ENCODE results near the gene PHF5A.

The PHF5A gene

DNA sequence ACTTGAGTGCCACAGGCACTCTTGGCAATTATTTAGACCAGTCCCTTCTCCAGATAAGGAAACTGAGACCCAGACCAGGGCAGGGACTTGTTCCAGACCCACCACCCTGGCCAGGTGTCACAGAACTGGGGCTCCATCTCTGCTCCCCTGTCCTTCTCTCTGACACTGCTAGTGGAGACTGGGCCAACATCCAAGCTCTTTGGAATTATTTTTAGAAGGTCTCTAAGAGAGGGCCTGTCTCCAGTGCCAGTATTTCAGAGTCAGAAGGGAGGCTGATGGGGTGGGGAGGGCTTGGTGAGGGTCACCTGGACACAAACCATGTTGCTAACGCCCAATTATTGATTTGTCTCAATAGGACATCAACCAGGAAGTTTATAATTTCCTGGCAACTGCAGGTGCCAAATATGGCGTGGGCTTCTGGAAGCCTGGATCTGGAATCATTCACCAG lies 43.1 kb upstream of the PHF5A start:
- no peak overlapping the region for H3K4me2 ChIP-seq (ENCODE audit: low read depth, low read length, poor library complexity, severe bottlenecking)
- no peak overlapping the region for H3K4me3 ChIP-seq (ENCODE audit: insufficient read depth, low read length, poor library complexity, severe bottlenecking)
- H3K9me3 ChIP-seq (ENCODE audit: insufficient read depth, low read length) = no peaks in the 10 kb centered on the region
- no peak overlapping the region for H3K27ac ChIP-seq (ENCODE audit: low read depth, low read length)
- no peaks in the 10 kb centered on the region for H3K79me2 ChIP-seq (ENCODE audit: insufficient read depth, low read length)
- H3K9me2 ChIP-seq (replicated peaks; ENCODE audit: insufficient read depth, low read length) = no peaks in the 10 kb centered on the region
- no peaks in the 10 kb centered on the region for H3K27me3 ChIP-seq (ENCODE audit: low read length)
- H2AFZ ChIP-seq (ENCODE audit: low read depth, low read length, severe bottlenecking) = no peak overlapping the region
- H3F3A ChIP-seq (ENCODE audit: insufficient read depth) = no peaks in the 10 kb centered on the region
- no peaks in the 10 kb centered on the region for H3K36me3 ChIP-seq (ENCODE audit: low read length)
- no peak for TF ChIP-seq EZH2phosphoT487 (conservative IDR thresholded peaks at IDR 0.05; ENCODE audit: low read length)
- TF ChIP-seq, protein P1, sequence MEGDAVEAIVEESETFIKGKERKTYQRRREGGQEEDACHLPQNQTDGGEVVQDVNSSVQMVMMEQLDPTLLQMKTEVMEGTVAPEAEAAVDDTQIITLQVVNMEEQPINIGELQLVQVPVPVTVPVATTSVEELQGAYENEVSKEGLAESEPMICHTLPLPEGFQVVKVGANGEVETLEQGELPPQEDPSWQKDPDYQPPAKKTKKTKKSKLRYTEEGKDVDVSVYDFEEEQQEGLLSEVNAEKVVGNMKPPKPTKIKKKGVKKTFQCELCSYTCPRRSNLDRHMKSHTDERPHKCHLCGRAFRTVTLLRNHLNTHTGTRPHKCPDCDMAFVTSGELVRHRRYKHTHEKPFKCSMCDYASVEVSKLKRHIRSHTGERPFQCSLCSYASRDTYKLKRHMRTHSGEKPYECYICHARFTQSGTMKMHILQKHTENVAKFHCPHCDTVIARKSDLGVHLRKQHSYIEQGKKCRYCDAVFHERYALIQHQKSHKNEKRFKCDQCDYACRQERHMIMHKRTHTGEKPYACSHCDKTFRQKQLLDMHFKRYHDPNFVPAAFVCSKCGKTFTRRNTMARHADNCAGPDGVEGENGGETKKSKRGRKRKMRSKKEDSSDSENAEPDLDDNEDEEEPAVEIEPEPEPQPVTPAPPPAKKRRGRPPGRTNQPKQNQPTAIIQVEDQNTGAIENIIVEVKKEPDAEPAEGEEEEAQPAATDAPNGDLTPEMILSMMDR (IDR thresholded peaks at IDR 0.05; ENCODE audit: insufficient read depth, low read length, poor library complexity, severe bottlenecking) = no peak
- no peaks in the 10 kb centered on the region for H4K20me1 ChIP-seq (ENCODE audit: low read depth, low read length)
- no peak overlapping the region for H3K9ac ChIP-seq (ENCODE audit: low read length)

DNA sequence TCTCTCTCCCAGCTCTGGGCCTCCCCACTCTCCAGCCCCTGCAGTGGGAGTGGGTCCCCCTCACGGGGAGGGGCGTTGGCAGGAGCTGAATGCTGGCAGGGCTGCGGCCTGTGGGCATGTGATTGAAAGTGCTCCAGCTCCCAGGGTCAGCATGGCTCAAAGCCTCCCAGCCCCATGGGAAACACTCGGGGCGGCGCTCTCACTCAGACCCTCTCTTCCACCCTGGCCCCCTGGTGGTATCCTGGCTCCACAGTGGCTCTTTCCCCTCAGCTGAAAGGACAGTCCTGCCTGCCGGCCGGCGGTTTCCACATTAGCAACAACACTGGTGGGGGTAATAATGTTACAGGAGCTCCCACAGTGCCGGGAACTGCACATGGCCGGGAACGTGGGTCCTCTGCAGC lies 40.3 kb upstream of the PHF5A start:
- H3K36me3 ChIP-seq (ENCODE audit: low read length) = no peaks in the 10 kb centered on the region
- H2AFZ ChIP-seq (ENCODE audit: low read depth, low read length, severe bottlenecking) = no peak overlapping the region
- H3K9me3 ChIP-seq (ENCODE audit: insufficient read depth, low read length) = no peaks in the 10 kb centered on the region
- no peaks in the 10 kb centered on the region for H3K79me2 ChIP-seq (ENCODE audit: insufficient read depth, low read length)
- no peaks in the 10 kb centered on the region for H3F3A ChIP-seq (ENCODE audit: insufficient read depth)
- H4K20me1 ChIP-seq (ENCODE audit: low read depth, low read length) = no peaks in the 10 kb centered on the region
- no peak overlapping the region for H3K4me3 ChIP-seq (ENCODE audit: insufficient read depth, low read length, poor library complexity, severe bottlenecking)
- H3K9ac ChIP-seq (ENCODE audit: low read length) = no peak overlapping the region
- no peaks in the 10 kb centered on the region for H3K9me2 ChIP-seq (replicated peaks; ENCODE audit: insufficient read depth, low read length)
- no peaks in the 10 kb centered on the region for H3K27me3 ChIP-seq (ENCODE audit: low read length)
- no peak overlapping the region for H3K27ac ChIP-seq (ENCODE audit: low read depth, low read length)
- TF ChIP-seq, protein P1 (IDR thresholded peaks at IDR 0.05; ENCODE audit: insufficient read depth, low read length, poor library complexity, severe bottlenecking) = no peak
- no peak for TF ChIP-seq EZH2phosphoT487 (conservative IDR thresholded peaks at IDR 0.05; ENCODE audit: low read length)
- no peak overlapping the region for H3K4me2 ChIP-seq (ENCODE audit: low read depth, low read length, poor library complexity, severe bottlenecking)

DNA sequence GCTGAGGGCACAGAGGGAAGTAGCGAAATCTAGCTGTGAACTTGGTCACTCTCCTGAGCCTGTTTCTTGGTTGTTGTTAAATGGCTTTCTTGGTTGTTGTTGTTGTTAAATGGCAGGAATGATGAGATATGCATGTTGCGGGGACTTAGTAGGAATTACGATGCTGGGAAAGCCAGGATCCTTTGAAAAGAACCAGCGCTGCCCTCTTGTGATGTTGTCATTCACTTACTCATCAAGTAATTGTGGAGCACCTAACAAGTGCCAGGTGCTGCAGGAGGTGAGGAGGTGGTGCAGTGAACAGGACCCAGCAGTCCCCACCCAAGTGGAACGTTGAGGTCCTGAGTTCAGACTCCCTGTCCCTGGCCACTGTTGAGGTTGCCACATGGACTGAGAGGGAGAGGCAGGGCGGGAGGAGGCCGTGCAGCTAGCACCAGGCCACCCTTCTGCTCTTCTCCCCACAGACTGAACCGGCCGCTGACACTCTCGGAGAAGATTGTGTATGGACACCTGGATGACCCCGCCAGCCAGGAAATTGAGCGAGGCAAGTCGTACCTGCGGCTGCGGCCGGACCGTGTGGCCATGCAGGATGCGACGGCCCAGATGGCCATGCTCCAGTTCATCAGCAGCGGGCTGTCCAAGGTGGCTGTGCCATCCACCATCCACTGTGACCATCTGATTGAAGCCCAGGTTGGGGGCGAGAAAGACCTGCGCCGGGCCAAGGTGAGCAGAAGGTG lies 39.0 kb upstream of the PHF5A start:
- no peaks in the 10 kb centered on the region for H3K36me3 ChIP-seq (ENCODE audit: low read length)
- H3K79me2 ChIP-seq (ENCODE audit: insufficient read depth, low read length) = no peaks in the 10 kb centered on the region
- no peak overlapping the region for H3K4me2 ChIP-seq (ENCODE audit: low read depth, low read length, poor library complexity, severe bottlenecking)
- no peak overlapping the region for H3K4me3 ChIP-seq (ENCODE audit: insufficient read depth, low read length, poor library complexity, severe bottlenecking)
- H3K9me3 ChIP-seq (ENCODE audit: insufficient read depth, low read length) = no peaks in the 10 kb centered on the region
- no peak overlapping the region for H2AFZ ChIP-seq (ENCODE audit: low read depth, low read length, severe bottlenecking)
- no peaks in the 10 kb centered on the region for H3K27me3 ChIP-seq (ENCODE audit: low read length)
- H4K20me1 ChIP-seq (ENCODE audit: low read depth, low read length) = no peaks in the 10 kb centered on the region
- TF ChIP-seq, protein P1 (IDR thresholded peaks at IDR 0.05; ENCODE audit: insufficient read depth, low read length, poor library complexity, severe bottlenecking) = no peak
- TF ChIP-seq EZH2phosphoT487 (conservative IDR thresholded peaks at IDR 0.05; ENCODE audit: low read length) = no peak
- no peaks in the 10 kb centered on the region for H3K9me2 ChIP-seq (replicated peaks; ENCODE audit: insufficient read depth, low read length)
- H3K9ac ChIP-seq (ENCODE audit: low read length) = no peak overlapping the region
- H3K27ac ChIP-seq (ENCODE audit: low read depth, low read length) = no peak overlapping the region
- H3F3A ChIP-seq (ENCODE audit: insufficient read depth) = no peaks in the 10 kb centered on the region
